Stimulated activated CD4-positive, alpha-beta T cell treated with anti-CD3 and anti-CD28 coated beads, Interleukin-1b, Interleukin-23, amount 100 ng/mL, for 24 hours (primary cell): Measurements from ENCODE around the gene KLHL29.
A peak's percentile ranks its signal among the peaks of the same experiment; 100 is the strongest.
"Not testable (repeated sequence)": the region's sequence is repeated elsewhere in the genome, so short reads cannot be mapped to it uniquely, and the experiment has no call there.

Experiments used
- DNase-seq, 4 experiments: peaks; one replicate each; pipeline ENCODE4 v3.0.0-alpha.2; 2020; ENCODE audit warnings: low read depth in 4 of 4, low spot score in 1 of 4

KLHL29 gene

DNA sequence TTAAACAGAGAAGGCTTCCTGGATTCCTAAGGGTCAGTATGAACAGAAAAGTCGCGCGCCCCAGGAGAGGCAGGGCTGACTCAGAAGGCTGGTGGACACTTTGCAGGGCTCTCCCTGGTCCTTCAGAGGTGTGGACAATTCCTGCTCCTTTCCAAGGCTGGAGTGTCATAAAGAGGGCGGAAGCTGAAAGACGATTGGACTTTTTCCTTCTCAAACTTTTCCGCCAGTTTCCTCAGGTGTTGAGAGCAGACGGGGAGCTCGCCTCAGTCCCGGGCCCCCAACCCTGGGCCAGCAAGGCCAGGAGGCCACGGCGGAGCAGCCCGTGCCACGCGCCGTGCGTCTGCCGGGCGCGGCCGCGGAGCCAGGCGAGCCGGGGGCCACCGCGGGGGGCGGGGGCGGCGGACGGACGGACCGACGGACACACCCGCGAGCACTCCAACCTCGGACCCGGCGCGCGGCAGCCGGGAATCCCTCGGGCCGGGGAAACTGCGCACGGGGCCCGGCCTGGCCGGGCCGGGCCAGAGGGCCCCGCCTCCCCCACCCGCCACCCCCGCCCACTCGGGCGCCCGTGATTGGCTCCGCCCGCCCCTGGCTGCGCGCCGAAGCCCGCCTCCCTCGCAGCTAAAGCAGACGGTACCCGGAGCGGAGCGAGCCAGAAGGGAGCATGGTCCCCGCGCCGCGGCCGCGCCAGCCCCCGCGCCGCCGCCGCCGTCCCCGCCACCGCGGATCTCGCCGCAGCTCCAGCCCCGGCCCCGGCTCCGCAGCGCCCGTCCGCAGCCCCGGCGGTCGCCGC lies at the start of gene KLHL29:
Gene KLHL29, plus strand, starts transcription at position 629 of the 793 bp plus-strand sequence. CDS start 177,018 bp downstream, outside the sequence.
- DNase-seq: peak; percentile 37 to 73 (median 56)

DNA sequence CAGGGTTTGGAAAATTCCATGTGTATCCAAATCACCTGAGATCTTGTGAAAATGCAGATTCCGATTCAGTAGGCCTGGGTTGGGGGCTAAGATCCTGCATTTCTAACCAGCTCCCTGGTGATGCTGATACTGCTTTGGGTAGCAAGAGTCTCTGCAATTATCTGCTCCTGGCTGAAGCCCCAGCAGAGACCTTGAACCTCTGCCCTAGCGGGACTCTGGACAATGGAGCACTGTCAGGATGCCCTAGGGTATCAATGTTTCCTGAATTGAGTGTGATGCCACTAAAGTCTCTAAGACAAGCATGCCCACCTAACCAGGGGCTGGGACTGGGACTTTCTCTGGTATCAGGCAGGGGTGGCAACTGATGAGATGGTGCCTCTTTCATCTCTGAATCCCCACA lies 49.4 kb upstream of the KLHL29 start:
- no peak for DNase-seq

DNA sequence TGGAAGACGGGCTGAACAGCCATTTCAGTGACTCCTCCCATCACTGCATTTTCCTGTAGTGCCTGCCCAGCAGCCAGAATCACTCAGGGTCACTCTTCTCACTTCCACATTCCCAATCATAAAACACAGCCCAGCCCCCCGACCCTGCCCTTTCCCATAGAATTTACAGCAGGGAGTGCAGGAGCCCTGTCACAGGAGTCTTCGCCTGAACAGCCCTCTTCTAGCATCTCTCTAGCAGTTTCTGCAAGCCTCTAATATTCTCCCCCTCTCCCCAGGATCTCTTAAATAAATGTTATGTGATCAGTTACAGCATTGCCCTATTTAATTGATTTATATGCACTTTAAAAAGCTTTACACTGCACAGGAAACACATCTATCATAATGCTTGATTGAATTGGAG lies 42.9 kb upstream of the KLHL29 start:
- DNase-seq: no peak

DNA sequence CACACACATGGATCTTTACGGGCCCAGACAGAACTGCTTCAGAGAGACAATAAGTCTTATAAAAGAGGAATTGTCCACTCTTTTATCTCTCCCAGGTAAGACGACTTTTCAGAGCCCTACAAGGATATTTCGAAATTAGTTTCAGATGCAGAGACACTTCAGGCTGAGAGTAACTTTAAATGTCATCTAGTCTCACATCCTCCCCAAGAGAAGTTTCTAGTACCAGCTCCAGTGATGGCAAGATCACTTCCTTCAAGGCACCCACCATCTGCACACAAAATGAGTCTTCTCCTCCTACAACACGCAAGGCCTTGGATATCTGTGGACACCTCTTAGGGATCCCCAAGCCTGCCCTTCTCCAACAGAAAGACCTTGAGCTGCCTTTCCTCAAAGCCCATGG lies 39.0 kb upstream of the KLHL29 start:
- no peak for DNase-seq

DNA sequence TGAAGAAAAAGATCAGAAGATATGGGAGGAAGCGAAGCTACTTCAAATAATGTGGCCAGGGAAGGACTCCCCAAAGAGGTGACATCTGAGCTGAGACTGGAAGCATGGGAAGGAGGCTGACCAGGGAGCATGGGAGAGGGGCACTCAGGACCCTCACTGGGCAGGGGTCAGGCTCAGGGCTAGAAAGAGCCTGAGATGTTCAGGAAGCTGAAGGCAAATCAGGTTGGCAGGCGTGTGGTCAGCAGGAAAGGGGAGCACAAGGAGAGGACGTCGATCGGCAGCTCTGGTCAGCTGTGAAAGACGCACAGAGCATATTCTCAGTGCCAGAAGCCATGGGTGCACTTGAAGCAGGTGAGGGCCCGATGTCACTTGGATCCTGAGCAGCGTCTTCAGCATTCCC lies 38.2 kb upstream of the KLHL29 start:
- no peak for DNase-seq

DNA sequence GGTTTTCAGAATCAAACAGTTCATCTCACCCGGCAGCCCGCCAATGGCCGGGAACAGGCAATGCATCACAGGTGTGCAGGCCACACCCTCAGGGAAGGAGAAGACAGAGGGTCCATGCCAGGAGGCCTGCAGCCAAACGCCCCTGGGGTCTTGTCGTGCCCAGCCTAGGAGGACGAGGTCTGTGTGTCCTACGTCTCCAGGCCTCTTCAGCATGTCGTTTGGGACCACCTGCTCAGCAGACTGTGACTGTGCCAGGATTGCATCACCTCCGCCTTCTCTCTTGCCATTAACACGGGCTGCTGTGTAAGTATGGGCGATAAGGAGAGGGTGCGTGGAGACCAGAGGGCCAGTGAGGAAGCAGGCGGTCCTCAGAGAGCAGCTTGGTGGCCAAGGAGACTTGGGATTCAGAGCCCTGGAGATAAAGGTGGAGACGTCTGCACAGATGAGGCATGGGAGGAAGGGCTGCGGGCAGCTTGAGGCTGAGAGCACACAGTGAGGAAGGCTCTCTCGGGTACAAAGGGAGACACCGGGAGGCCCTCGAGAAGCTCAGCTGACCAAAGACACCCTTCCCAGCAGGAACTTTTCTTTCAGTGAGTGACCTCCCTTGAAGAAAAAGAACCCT lies 37.4 kb upstream of the KLHL29 start:
- DNase-seq: no peak

DNA sequence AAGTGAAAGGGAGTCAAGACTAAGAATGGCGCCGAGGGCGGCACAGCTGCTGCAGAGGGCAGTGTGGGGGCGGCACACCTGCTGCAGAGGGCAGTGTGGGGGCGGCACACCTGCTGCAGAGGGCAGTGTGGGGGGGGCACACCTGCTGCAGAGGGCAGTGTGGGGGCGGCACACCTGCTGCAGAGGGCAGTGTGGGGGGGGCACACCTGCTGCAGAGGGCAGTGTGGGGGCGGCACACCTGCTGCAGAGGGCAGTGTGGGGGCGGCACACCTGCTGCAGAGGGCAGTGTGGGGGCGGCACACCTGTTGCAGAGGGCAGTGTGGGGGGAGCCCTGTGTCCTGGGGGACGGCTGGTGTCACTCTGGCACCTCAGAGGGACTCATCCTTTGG lies 36.9 kb upstream of the KLHL29 start:
- DNase-seq: not testable (repeated sequence)

DNA sequence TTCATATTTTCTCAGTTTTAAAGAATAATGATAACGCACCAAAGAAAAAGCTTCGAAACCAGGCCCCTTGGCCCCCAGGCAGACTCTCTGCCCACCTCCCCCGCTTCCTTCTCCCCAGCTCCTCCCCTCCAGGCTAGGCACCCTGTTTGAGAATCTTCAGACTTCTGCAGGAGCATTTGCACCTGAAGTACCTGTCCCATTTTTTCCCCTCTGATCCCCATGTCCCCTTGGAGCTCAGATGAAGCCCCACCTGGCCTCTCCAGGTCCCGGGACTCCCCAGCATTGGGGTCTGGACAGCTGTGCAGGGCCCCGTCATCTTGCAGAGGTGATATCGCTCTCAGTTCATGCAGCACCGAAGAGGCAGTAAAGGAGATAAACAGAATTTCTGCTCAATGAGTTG lies 35.5 kb upstream of the KLHL29 start:
- DNase-seq: no peak

DNA sequence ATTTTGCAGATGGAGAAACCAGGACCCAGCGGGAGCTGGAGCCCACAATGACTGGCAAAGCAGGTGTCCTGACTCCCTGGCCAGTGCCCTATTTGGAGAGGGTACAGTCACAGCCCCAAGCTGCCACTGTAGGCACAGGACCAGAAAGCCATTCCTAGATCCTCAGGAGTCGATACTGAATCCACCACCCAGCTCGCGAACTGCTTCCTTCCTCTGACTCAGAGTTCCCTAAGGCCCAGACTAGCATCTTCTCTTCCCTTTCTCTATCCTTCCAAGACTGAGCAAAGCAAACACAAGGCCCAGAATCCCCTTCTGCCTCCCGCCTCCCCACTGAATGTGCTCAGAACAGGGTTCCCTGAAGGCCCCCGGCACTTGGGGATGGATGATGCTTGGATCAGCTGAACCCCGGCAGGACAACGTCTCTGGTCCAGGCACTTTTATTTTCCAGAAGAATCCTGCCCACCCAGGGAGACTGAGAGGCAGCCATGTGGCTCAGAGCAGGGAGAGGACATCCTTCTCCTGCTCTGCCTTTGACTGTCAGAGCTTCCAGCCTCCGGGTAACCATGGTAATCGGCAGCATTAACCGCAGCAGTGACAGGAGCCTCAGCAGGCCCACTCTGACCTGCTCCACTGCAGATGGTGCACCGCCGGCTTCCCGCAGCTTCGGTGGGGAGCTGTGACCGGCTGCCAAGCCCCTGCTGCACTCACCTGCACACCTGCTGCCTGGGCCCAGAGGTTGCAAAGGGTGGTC lies 34.8 kb upstream of the KLHL29 start:
- DNase-seq: no peak

DNA sequence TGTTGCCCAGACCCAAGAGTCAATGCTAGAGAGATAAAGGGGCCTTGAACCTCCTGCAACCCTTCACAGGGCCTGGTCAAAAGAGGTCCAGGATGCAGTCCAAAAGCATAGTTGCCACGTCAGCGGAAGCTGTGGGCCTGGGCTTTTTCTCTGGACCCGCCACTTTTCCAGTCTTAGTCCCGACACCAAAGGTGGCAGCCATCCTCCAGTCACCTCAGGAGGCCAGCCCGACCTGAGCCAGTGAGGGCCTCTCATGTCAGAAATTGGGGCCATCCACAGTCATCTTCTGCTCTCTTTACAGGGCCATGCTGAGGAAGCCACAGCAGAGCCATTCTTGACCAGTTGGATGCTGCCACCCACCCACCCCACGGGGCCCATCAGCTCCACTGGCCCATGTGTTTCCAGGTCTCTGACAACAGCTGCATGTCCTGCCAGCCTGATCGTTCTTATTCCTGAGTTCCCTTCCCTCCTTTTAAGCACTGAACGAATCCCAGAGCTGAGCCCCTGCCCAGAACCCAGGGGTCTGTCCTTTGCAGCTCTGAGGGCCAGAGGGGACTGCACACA lies 34.1 kb upstream of the KLHL29 start:
- no peak for DNase-seq

DNA sequence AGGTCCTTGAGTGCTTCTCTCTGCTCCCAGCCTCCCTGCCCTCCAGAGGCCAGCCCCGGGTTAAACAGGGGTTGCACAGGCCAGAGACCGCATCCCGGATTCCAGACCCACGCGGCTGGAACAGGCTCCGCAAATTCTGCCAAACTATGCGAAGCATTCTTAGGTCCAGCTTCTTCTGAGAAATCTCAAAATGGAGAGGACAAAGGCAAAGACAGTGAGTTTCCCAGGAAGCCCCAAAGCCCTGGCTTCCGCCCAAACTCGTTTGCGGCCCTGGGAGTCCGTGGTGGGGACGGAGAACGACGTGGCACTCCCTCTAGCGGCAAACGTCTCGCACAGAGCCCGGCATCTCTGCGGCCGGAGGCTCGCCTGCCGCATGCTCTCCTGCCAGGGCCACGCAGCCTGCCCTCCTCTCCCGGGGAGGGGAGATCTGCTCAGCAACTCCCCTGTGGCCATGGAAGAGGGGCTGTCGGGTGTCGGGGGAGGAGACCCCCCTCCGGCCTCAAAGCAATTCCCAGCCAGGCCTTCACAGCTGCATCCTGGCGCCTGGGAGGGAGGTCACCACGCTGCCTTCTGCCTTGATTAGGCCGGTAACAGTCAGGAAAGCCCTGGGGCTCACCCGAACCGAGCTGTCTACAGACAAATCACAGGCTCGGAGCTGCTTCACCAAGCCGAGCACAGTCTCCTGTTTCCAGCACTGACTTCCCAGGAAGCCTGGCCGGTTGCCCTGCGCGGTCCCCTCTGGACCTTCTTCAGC lies 33.4 kb upstream of the KLHL29 start:
- peak; percentile 12 to 52 (median 43) for DNase-seq

DNA sequence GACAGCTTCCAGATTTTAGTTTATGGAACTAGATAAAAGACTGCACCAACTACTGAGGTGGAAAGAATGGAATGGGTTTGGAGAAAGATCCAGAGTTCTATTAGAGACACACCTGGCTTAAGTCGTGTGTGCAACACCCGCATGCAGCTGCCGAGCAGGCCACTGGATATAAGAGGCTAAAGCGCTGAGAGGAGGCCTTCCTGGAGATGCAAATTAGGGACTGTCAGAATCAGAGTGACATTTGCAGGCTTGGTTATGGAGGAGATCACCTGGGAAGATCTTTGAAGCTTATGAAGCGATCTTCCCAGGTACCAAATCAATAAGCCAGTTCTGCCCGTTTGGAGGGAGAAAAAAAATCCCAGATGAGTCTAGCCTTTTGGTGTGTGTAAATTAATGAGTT lies 30.4 kb upstream of the KLHL29 start:
- DNase-seq: no peak

DNA sequence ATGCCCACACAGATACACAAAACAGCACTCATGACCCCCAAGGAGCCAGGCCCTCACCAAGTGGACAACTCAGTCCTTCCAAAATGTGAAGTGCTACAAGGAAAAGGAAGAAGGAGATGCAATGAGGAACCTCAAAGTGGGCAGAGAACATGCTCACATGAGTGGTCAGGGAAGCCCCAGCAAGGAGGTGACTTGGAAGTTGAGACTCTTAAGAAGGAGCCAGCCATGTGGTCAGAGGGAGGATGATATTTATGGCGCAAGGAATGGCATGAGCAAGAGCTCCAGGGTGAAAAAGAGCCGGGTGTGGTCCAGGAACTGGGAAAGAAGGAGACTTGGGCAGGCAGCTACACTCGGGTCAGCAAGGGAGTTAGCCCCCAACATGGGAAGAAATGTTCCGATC lies 30.0 kb upstream of the KLHL29 start:
- no peak for DNase-seq

DNA sequence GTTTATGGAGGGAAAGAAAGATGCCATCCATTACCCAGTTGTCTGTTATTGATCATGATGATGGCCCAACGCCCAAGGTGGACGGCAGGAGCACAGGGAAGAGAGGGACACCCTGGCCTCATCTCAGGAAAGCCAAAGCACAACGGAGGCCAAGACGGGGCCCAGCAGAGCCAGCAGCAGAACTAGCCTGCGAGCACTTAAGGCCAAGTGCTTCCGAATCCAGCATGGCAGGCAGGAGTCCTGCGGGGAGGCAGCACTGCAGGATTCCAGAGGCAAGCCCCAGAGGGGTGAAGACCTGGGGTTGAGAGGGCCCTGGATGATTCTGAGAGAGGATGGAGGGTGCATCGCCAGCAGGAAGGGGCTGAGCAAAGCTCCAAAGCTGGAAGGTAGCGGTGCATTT lies 28.3 kb upstream of the KLHL29 start:
- no peak for DNase-seq

DNA sequence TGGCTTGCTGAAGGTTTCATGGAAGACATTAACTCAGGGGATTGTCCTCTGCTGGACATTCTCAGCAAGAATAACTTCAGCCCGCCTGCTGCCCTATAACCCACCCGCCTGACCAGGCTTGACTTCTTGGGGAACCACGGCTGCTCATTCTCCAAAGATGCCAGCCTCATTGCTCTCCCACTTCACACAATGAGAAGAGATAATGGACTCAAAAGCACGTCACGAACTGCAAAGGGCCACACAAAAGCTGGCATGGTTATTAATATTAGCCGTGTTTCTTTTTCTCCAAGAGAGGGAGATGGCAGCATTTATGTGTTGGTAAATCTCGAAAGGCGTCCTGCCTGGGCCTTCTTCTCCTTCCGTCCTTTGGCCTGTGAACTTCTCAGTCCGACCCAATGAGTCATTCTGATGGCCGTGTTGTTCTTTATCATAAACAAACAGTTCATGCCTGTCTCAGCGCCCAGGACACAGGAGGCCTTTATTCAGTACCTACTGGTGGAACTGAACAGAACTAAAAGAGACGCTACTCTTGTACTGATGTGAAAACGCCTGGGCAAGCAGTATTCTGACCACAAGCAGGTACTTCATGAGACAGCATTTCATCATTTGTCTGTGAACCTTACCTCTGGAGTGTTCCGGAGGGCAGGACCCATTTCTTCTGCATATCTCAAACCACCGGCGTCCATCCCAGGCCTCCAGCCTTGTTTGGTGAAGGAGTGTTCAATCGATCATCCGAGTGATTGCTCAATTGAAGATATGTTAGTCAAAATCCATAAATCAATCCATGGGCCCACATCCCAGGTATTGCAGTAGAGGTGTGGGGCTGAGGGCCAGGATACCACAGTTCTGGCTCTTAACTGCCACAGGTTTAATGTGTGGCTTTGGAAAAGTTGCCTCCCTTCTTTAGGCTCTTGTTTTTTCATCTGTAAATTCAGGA lies 25.1 kb upstream of the KLHL29 start:
- DNase-seq: no peak

DNA sequence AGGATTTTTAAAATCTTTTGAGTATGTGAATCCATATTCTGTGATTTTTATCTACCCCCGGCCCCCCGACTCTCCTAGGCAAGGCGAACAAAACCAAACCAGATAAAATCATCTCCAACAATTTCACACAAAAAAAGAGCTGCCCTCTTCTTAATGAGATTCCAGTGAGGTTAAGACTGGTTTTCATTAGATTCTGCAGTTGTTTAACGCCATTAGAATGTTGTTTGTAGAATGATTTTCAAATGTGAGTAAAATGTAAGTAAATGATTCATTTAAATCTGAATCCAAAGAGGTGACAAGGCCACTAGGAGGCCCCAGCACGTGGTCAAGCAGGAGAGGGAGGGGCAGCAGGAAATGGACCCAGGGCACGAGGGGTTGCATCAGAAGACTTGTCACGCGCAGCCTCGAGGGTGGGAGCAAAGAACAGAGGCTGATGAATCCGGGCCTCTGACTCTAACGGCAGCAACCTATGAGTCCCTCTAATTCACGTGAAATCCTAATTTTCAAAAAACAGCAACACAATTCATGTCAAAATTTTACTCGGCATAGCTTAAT lies 24.3 kb upstream of the KLHL29 start:
- DNase-seq: no peak

DNA sequence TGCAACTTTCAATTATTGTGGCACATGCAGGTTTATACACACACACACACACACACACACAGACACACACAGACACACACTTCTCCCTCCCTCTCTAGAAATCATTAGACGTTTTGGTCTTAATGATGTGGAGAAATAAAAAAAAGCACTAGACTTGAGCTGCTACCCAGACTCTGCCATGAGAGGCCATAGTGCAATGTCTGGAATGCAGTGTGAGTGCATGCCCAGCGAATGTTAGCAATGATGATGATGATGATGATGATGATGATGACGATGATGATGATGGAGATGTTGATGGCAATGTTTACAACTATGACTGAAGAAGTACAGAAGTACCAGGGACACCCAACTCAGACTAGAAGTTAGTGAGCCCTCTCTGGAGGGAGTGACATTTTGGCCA lies 23.8 kb upstream of the KLHL29 start:
- DNase-seq: no peak

DNA sequence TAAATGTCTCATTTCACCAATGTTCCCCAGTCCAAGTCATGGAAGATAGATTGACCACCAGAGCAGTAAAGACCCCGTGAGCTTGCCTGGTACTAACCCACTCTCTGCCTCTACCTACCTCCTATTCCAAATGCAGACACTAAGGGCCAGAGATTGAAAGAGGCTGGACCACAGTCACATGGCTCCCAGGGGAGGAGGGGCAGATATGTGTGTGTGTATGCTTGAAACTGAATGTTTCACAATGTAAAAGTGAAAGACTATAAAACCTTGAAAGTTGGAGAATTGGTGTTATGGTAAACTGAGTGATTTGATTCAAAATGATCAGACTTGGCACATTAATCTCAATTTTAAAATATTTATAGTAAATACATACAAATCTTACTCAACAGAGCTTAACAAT lies 21.7 kb upstream of the KLHL29 start:
- DNase-seq: no peak

DNA sequence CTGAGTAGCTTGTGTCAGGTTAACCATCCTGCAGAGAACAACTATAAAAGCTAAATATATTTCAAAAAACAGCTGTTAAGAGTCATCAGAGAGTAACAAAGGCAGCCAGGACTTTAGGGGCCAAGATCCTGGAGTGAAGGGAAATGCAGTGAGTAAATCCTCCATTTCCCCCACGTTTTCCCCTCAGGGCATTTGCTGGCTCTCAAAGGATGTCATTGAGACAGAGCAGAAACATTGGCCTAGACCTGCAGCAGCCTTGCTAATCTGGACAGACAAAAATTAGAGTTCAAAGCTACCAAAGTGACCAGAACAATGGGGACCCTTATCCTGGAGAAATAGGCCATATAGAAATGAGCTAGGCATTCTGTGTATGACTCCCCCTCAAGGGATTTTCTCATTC lies 21.1 kb upstream of the KLHL29 start:
- no peak for DNase-seq

DNA sequence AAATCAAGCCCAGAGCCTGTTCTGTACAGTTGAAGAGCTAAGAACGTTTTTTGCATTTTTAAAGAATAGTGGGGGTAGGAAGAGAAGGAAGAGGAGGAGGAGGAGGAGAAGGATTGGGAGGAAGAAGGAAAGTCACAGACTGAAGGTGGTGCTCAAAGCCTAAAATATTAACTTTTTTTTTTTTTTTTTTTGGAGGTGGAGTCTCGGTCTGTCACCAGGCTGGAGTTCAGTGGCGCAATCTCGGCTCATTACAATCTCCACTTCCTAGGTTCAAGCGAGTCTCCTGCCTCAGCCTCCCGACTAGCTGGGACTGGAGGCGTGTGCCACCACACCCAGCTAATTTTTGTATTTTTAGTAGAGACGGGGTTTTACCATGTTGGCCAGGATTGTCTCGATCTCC lies 18.3 kb upstream of the KLHL29 start:
- DNase-seq: no peak
